ENCODE results near the gene FOXO6.

- TF ChIP-seq SP1 (IDR thresholded peaks at IDR 0.05) (no peak), FOXA1 (IDR thresholded peaks at IDR 0.05) (no peak), SUZ12 (IDR thresholded peaks at IDR 0.05) (no peak), BHLHE40 (IDR thresholded peaks at IDR 0.05; ENCODE audit: borderline replicate concordance) (no peak), ARNT (IDR thresholded peaks at IDR 0.05) (no peak), FOXM1 (IDR thresholded peaks at IDR 0.05; ENCODE audit: borderline replicate concordance) (no peak), TARDBP (IDR thresholded peaks at IDR 0.05) (no peak), ELF4 (IDR thresholded peaks at IDR 0.05) (no peak)
These were observed 19.9 kb downstream of the FOXO6 start for GRCh38 chr1:41380979-41381691.

Measured in HEK293T (cell line).